ENCODE data around the gene PTPRN2. TPM values are rescaled to one million over a fixed set of nuclear protein-coding genes. Genes with fewer than 3 reads are reported as not detected.

Gene PTPRN2
- total and polyA plus RNA-seq, 2 donors (not counting 3 experiments of a cell fraction or from before 2014, with no cell fraction given), result 0.62 to 0.88 TPM

DNA sequence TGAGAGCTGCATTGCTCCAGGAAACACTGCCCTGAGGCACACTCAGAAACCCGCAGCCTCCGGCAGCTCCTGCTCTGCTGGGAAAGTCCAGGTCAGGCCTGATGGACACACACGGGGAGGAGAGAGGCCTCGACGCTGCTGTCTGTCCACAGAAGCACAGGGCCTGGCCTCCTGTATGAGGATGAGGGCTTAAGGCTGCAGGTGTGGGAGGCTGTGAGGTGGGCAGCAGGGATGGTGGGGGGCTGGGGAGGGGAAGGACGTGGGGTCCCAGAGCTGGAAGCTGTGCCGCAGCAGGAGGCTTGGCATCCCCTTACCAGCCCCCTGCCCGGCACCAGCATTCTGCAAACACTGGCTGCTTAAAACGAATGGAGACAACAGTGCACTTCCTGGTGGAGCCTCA is 1064.7 kb downstream of the PTPRN2 start:
- TF ChIP-seq EZH2 (IDR thresholded peaks at IDR 0.05; ENCODE audit: borderline replicate concordance, low read depth, low read length, severe bottlenecking), result no peak
- TF ChIP-seq MAX (IDR thresholded peaks at IDR 0.05; ENCODE audit: insufficient read depth, insufficient read length), result no peak
- no peak for TF ChIP-seq POLR2AphosphoS5 (IDR thresholded peaks at IDR 0.05; ENCODE audit: insufficient read depth, low read depth, low read length)
- no peak for TF ChIP-seq GATA2 (IDR thresholded peaks at IDR 0.05; ENCODE audit: insufficient read depth, insufficient read length, low read depth, low read length)
- TF ChIP-seq FOS (IDR thresholded peaks at IDR 0.05; ENCODE audit: borderline replicate concordance, insufficient read depth, low read length), result no peak
- no peak for TF ChIP-seq JUN (IDR thresholded peaks at IDR 0.05; ENCODE audit: borderline replicate concordance, insufficient read depth, insufficient read length, low read depth)
- TF ChIP-seq MYC (IDR thresholded peaks at IDR 0.05; ENCODE audit: low read depth, low read length), result no peak
- TF ChIP-seq, protein P1, sequence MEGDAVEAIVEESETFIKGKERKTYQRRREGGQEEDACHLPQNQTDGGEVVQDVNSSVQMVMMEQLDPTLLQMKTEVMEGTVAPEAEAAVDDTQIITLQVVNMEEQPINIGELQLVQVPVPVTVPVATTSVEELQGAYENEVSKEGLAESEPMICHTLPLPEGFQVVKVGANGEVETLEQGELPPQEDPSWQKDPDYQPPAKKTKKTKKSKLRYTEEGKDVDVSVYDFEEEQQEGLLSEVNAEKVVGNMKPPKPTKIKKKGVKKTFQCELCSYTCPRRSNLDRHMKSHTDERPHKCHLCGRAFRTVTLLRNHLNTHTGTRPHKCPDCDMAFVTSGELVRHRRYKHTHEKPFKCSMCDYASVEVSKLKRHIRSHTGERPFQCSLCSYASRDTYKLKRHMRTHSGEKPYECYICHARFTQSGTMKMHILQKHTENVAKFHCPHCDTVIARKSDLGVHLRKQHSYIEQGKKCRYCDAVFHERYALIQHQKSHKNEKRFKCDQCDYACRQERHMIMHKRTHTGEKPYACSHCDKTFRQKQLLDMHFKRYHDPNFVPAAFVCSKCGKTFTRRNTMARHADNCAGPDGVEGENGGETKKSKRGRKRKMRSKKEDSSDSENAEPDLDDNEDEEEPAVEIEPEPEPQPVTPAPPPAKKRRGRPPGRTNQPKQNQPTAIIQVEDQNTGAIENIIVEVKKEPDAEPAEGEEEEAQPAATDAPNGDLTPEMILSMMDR (IDR thresholded peaks at IDR 0.05; ENCODE audit: extremely low read depth in 1 of 2, insufficient read depth in 1 of 2, low read depth in 1 of 2, low read length in 2 of 2), result no peak
- no peak for TF ChIP-seq POLR2A (IDR thresholded peaks at IDR 0.05; ENCODE audit: low read depth, low read length)
- Histone ChIP-seq H3K4me1 (ENCODE audit: control insufficient read depth, extremely low read depth, insufficient read depth, low read length) (no peaks in the 10 kb centered on the region), H3K4me2 (ENCODE audit: insufficient read depth, low read length) (no peak overlapping the region), H3K27ac (ENCODE audit: insufficient read depth, low read depth, low read length) (no peak overlapping the region), H2AFZ (ENCODE audit: low read depth, low read length) (no peak overlapping the region), H3K9ac (replicated peaks; ENCODE audit: extremely low read depth, insufficient read depth, low read length) (no peak overlapping the region), H3K79me2 (ENCODE audit: control insufficient read depth, insufficient read depth, low read length) (no peaks in the 10 kb centered on the region), H3K36me3 (ENCODE audit: control insufficient read depth in 2 of 2, extremely low read depth in 1 of 2, insufficient read depth in 2 of 2, low read length in 2 of 2) (no peaks in the 10 kb centered on the region), H3K9me1 (replicated peaks; ENCODE audit: control insufficient read depth, extremely low read depth, insufficient read depth, low read length) (no peaks in the 10 kb centered on the region), H3K27me3 (ENCODE audit: control insufficient read depth in 2 of 2, insufficient read depth in 2 of 2, low read length in 2 of 2) (no peaks in the 10 kb centered on the region), H4K20me1 (replicated peaks; ENCODE audit: control insufficient read depth, extremely low read depth, insufficient read depth, low read length) (no peaks in the 10 kb centered on the region), H3K9me3 (replicated peaks; ENCODE audit: control insufficient read depth, insufficient read depth, low read length) (no peaks in the 10 kb centered on the region), H3K4me3 (replicated peaks in 1 of 3; ENCODE audit: insufficient read depth in 1 of 3, low read depth in 1 of 3, low read length in 3 of 3) (no peak overlapping the region)
- ChIA-PET CTCF (no interaction called here), POLR2A (no interaction called here)
- intact Hi-C loops (cut with micrococcal nuclease) (no loop called here), dilution Hi-C loops (cut with MboI; ENCODE audit: extremely low pct_ligation_motif_present, low sequenced_read_pairs) (no loop called here)
- FAIRE-seq (no peak), DNase-seq (ENCODE audit: low read depth, low spot score) (no peak)
- BruUV-seq (replicated peaks), result no TSS peak

All from endothelial cell of umbilical vein (primary cell).